Progenitor cell of endocrine pancreas (in vitro differentiated cells): Measurements from ENCODE around the gene SLAMF9. TPM values are rescaled to one million over a fixed set of nuclear protein-coding genes. Genes with fewer than 3 reads are reported as not detected.
A peak's percentile ranks its signal among the peaks of the same experiment; 100 is the strongest.

Experiments used
- DNase-seq: peaks from one replicate; pipeline ENCODE4 v3.0.0; 2021; ENCODE audit warnings: low spot score; ENCODE audit not compliant: unreplicated experiment
- H3K27ac Mint-ChIP-seq: 2 replicates; pipeline ENCODE4 v1.8.0; 2021; ENCODE audit warnings: mild to moderate bottlenecking, moderate library complexity, mixed read lengths
- H3K27me3 Mint-ChIP-seq: 2 replicates; pipeline ENCODE4 v1.8.0; 2021; ENCODE audit warnings: mixed read lengths
- H3K36me3 Mint-ChIP-seq: 2 replicates; pipeline ENCODE4 v1.8.0; 2022; ENCODE audit warnings: mixed read lengths; ENCODE audit not compliant: insufficient read depth
- H3K4me1 Mint-ChIP-seq: 2 replicates; pipeline ENCODE4 v1.8.0; 2021; ENCODE audit warnings: low read depth, mixed read lengths
- H3K4me3 Mint-ChIP-seq: 2 replicates; pipeline ENCODE4 v1.8.0; 2021; ENCODE audit warnings: low read depth, mild to moderate bottlenecking, moderate library complexity, mixed read lengths
- H3K9me3 Mint-ChIP-seq: 2 replicates; pipeline ENCODE4 v1.8.0; 2021; ENCODE audit warnings: low read depth, mixed read lengths
- total RNA-seq: library from RNA; stranded (reverse); gene quantifications from 2 replicates; pipeline ENCODE4 v1.2.1, GENCODE V29; 2021
- TF ChIP-seq, protein P1 (sequence below): fragments of 200-600 bp; sonication (generic); IDR thresholded peaks from one replicate; pipeline ENCODE4 v1.5.0; 2021; ENCODE audit warnings: antibody characterized with exemption, mild to moderate bottlenecking; ENCODE audit not compliant: unreplicated experiment

Gene SLAMF9
- total RNA-seq, 1 donor from 2014 or later = not detected

GRCh38 chr1:159927849-159928431 is 26.1 kb downstream of the SLAMF9 start:
- Mint-ChIP-seq H3K27me3 (no peaks in the 10 kb centered on the region), H3K4me1 (peaks cover 21% of the 10 kb centered on the region), H3K27ac (no peak overlapping the region), H3K4me3 (no peak overlapping the region), H3K36me3 (peaks cover 19% of the 10 kb centered on the region), H3K9me3 (no peaks in the 10 kb centered on the region)
- TF ChIP-seq, protein P1, sequence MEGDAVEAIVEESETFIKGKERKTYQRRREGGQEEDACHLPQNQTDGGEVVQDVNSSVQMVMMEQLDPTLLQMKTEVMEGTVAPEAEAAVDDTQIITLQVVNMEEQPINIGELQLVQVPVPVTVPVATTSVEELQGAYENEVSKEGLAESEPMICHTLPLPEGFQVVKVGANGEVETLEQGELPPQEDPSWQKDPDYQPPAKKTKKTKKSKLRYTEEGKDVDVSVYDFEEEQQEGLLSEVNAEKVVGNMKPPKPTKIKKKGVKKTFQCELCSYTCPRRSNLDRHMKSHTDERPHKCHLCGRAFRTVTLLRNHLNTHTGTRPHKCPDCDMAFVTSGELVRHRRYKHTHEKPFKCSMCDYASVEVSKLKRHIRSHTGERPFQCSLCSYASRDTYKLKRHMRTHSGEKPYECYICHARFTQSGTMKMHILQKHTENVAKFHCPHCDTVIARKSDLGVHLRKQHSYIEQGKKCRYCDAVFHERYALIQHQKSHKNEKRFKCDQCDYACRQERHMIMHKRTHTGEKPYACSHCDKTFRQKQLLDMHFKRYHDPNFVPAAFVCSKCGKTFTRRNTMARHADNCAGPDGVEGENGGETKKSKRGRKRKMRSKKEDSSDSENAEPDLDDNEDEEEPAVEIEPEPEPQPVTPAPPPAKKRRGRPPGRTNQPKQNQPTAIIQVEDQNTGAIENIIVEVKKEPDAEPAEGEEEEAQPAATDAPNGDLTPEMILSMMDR = no peak
- no peak for DNase-seq

- no peak overlapping the region for H3K27ac Mint-ChIP-seq
- H3K4me3 Mint-ChIP-seq = no peak overlapping the region
- H3K27me3 Mint-ChIP-seq = no peaks in the 10 kb centered on the region
- no peak for DNase-seq
- H3K36me3 Mint-ChIP-seq = peaks cover 17% of the 10 kb centered on the region
- no peaks in the 10 kb centered on the region for H3K9me3 Mint-ChIP-seq
- peaks cover 26% of the 10 kb centered on the region for H3K4me1 Mint-ChIP-seq
- TF ChIP-seq, protein P1 = no peak
These were observed 26.7 kb downstream of the SLAMF9 start for GRCh38 chr1:159927211-159927848.

DNA sequence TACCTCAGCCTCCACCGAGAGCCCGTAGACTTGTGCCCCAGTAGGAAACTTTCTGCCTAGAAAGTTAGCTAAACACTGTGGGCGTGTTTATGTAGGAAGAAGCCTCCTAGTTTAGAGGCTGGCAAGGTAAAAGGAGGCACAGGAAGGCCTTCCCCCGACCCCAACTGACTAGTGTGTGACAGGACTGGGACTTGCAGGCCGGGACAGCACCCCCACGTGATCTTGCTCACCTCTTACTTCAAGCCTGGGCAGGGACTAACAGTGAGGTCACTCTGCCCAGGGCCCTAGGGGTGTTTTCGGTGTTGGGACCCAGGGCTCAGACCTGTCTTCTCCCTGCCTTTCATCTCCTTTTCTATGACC is 28.3 kb downstream of the SLAMF9 start:
- Mint-ChIP-seq H3K36me3 (peaks cover 15% of the 10 kb centered on the region), H3K27ac (peak overlapping the region; percentile 97), H3K4me3 (peak overlapping the region; percentile 94), H3K4me1 (peaks cover 37% of the 10 kb centered on the region), H3K9me3 (no peaks in the 10 kb centered on the region), H3K27me3 (no peaks in the 10 kb centered on the region)
- no peak for DNase-seq
- TF ChIP-seq, protein P1 = no peak

DNA sequence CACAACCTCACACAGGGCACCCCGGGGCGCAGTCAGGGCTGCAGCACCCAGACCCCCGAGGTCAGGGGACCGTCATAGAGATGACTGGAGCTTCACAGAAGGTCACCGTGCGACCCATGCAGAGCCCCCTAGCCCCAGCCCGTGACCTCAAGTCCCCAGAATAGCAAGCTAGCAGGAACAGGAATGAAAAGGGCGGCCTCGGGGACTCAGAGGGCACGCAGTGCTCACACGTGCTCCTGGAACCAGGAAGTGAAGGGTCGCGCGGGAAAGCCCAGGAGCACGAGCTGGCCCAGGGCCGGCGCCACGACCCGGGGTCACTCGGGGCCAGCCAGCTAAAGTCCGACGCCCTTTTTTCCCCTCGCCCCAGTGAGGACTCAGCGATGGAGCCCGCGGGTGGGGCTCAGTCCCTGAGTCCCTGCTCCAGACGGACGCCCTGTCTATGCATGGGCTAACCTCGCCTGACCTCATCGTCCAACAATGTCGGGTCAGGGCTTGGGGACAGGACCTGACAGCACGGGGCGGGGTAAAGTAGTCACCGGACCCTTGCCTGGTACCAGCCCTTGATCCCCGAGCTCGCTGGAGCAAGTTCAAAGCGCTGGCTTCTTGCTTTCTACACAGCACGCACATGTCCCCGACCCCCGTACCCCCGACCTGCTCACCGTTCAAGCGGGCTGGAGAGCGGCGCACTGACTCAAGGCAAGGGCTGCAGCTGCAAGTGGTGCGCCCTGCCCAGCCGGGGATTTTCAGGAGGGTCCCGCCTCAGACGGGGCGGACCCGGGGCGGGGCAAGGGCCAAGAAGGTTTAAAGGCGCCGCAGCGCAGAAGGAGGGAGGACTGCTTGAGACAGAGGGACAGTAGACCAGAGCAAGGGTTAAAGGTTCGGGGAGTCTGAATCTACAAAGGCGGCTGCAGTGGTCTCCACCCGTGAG is 29.0 kb downstream of the SLAMF9 start, which contains the start of gene TAGLN2:
TAGLN2 (minus strand) TSS at position 717 of the 928 bp plus-strand sequence. CDS start 4,998 bp downstream, outside the sequence.
- TF ChIP-seq, protein P1 = no peak
- Mint-ChIP-seq H3K36me3 (peaks cover 14% of the 10 kb centered on the region), H3K27ac (peak within 1 kb of the TSS; percentile 97), H3K4me1 (peaks cover 38% of the 10 kb centered on the region), H3K27me3 (no peaks in the 10 kb centered on the region), H3K4me3 (peak within 1 kb of the TSS; percentile 94), H3K9me3 (no peaks in the 10 kb centered on the region)
- DNase-seq = peak; percentile 60
